SH-SY5Y (cell line): ENCODE measurements around the gene UCK1.

Experiments
- GATA2 ChIP-seq: IDR thresholded peaks from 2 replicates; pipeline ENCODE4 v1.6.1; 2011; ENCODE audit warnings: mild to moderate bottlenecking, low read depth, low read length
- GATA3 ChIP-seq: IDR thresholded peaks from 2 replicates; pipeline ENCODE4 v1.6.1; 2011; ENCODE audit warnings: low read depth, mild to moderate bottlenecking, low read length, moderate library complexity

The UCK1 gene

DNA sequence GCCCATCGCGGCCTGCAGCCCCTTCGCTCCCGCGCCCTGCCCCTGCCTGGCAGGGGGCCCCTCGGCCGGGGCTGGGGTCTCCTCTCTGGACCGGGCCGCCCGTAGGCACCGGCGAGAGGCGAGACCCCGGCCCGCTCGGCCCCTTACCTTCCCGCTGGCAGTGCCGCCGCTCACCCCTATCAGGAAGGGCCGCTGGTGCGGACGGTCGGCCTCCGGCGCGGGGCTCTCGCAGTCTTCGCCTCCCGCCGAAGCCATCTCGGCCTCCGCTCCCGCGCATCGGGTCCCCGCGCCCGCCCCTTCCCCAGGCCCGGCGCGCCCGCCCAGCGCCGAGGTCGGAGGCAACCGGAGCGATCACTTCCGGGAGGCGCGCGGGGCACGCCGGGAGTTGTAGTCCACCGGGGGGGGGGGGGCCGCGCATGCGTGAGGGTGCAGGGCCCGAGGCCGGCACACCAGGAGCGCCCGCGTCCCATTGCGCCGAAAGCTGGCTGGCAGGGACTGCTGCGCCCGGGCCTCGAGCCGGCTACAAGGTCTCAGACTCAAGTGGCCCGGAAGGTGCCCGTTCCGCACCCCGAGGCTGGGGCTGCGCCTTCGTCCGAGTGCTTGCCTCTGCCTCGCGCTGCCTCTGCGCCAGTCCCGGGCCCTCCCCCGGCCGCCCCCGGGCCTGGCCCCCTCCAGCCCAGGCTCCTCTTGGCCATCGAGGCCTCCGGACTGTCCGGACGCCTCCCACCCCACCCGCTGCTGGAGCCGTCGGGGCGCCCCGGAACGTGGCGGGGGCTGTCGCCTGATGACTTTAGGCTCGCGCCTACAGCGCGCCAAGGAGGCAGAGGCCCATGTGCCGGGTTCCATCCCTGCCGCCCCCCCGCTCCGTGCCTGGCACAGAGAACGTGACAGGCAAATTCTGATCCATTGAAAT, at the start of gene UCK1:
UCK1 (minus strand) TSS at position 344 of the 913 bp plus-strand sequence; CDS start at position 255, 89 bp downstream.
- TF ChIP-seq GATA3 (no peak), GATA2 (no peak)

DNA sequence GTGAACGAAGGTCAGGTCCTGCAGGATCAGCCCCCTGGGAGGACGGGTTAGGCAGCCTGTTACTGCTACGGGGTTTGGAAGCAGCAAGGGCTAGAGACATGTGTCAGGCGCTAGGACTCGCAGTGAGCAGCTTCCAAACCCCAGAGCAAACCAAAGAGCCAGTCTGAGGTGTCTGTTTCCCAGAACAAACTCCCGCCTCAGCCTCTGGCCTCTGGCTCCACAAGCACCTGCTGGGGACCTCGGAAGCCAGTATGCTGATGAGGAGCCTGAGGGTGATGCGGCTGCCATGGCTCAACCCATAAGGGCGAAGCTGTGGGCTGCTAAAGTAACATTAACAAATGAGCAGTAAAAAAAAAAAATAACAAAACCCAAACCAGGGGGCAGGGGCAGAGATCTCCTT, 49.3 kb upstream of the UCK1 start:
- TF ChIP-seq GATA2 (no peak), GATA3 (no peak)

DNA sequence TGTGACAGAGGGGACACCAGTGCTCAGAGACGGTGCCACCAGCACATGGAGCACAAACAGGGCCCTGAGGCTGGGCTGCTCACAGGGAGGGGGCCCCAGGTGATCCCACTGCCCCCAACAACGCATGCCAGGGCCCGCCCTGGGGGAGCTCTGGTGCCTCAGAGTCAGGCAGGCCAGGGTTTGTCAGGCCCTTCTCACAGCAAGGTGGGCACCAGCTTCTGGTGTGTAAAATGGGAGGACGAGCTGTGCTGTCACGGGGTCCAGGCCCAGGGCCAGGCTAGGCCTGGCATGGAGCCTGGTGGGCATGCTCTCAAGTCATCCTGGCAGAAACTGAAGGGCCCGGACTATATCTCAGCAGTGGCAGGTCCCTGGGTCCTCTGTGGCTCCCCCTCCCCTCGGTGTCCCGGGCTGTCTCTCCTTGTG, 48.7 kb upstream of the UCK1 start:
- no peak for TF ChIP-seq GATA2
- TF ChIP-seq GATA3: no peak

DNA sequence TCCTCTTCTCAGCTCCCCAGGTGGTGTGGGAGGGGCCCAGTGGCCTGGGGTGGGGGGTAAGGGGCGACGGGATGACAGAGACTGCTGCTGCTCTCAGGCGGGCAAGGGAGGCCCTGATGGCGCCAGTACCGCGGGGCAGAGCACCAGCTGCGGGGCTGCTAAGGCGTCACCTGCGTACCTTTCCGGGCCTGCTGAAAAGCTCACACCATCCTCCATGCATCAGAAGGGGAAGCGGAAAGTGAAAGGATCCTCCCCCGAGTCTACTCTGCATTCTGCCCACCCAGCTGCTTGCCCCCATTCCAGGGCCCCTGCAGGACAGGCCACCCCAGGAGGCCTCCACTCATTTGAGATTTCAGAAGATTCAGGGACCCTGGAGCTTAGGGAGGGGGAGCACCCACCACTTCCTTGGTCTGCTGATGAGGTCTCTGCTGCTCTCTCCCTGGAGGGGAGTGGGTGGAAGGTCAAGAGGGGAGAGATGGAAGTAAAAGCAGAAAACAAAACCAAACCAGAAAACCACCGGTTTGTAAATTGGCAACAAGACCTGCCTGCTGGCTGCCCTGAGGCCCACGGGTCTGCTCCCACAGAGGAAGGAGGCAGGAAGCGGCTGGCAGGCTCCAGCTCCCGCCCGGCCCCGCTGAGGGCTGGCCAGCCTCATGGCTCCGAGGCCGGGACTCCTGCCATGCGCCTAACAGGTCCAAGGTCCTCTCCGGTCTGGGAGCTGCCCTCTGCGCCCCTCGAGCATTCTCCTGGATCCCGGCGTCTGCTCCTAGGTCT, 47.9 kb upstream of the UCK1 start:
- no peak for TF ChIP-seq GATA3
- TF ChIP-seq GATA2: no peak

DNA sequence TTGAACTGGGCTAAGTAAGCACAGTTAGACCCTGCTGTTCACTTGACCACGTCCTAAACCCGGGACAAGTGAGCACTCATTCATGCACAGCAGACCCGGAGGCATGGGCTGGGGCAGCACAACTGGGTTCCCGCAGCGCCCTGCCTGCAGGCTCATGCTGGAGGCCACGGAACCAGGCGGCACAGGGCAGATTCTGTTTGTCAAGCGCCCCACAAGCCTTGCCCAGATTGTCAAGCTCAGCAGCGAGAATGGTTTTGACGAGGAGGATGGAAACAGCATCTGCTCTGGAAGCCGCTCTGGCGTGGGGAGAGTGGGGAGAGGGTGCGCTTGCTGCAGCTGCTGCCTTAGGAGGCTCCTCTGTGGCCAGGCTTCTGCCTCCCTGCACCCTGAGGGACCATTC, 47.0 kb upstream of the UCK1 start:
- TF ChIP-seq GATA3: no peak
- TF ChIP-seq GATA2: no peak

DNA sequence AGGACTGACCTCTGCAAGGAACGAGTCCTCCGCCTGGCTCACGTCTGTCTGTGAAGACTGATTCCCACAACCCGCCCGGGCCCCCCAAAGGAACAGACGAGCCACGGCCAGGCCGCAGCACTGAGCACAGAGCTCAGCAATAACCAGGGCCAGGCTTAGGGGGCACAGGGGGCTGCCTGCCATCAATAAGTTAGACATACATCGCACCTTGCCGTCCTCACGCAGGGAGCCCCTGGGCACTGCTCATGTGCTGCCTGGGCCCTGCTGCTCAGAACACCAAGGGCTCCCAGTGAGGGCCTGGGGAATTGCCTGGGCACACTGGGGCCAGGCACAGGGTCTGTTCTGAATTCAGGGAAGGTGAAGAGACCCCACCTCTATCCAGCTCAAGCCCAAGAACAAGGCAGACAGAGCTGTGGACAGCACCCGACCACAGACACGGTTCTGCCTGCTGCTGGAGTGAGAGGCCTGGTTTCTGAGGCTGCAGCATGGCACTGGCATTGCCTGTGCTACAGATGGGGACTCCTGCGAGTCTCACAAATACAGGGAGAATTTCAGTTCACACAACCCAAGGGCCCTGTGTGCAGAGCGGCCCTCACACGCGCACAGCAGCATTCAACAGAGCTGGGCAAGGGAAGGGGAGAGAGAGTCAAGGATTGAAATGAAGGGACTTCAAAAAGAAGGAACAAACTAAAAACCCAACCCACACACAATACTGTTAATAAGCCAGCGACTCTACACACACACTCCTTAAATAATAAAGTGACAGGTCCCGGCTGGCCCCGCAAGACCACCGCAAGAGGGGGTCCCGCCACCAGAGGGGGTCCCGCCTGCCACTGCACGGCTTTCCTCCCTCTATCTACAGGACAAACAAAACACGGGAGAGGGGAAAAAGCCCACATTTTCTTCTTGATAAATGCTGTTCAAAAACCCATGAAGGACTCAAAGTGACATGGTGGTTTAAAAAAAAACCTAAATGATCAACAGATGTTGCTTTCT, 46.2 kb upstream of the UCK1 start:
- no peak for TF ChIP-seq GATA2
- TF ChIP-seq GATA3: no peak

DNA sequence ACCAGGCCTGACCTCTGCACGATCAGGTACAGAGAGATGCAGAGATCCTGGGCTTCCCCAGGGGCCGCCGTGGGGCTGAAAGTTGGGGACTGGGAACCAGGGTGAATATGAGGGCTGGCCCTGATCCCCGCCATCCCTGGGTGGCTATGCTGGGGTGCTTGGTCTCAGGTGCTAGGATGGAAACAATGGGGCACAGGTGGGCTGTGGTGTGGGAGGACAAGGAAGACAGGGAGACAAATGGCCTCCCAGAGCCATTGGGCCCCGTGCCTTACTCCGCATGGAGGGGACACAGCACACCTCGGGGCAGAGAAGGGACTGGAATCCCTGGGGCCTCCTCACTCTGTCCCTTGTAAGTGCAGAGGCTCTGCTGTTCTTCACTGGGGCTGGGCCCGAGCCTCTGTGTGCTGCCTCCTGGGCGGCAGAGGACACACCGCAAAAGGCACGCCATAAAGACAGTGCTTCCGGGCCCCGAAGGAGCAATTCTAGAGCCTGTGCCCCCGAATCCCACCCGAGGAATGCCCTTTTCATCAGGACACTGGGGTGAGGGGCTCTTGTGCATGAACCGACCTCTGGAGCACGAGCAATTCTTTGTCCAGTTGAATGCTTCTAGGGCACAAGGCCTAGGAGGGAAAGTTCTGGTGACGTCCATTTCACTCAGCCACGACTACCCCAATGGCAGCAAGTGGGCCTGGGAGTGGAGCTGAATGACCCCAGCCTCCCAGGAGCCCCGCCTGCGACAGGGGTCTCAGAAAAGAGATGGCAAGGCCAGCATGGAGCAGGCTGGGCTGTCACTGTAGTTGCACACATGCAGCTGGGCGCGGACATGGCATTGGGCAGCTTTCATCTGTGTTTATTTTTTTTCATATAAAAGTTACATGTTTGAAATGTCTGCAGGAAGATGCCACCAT, 45.1 kb upstream of the UCK1 start:
- TF ChIP-seq GATA2 (no peak), GATA3 (no peak)

DNA sequence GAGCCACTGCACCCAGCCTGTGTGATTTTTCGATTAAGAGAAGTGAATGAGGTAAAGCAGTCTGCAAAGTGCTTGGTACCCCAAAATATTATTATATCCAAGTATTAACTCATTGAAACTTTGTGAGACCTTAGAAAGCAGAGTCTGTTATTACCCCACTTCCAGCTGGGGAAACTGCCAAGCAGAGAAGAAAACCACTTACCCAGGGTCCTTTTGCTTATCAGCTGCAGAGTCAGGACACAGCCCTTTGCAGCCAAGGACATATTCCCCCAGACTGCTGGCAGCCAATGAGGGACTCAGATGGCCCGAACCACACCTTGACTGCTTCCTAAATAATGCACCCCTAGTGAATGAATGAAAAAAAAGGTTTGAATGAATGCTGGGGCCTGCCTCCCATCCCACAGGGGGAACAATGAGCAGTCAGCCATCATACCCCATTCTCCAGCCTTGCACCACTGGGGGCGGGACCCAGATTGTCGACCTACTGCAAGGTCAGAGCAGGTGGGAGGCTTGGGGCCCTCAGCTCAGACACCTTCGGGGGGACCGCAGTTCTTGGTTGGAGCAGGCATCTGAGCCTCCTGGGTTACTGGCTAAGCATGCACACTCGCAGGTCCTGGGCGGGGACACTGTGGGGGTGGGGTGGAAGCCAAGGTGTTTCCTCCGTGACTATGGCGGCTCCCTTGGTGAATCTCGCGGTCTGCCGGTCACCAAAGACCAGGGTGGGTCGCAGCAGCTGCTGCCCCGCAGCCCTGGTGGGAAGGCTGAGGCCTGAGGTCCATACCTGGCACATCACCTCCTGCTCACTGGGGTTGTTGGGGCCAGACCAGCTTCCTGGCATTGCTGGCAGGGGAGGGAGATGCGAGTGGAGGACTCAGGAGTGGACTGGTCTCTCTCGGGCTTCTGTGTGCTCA, 43.9 kb upstream of the UCK1 start:
- TF ChIP-seq GATA3 (no peak), GATA2 (no peak)

DNA sequence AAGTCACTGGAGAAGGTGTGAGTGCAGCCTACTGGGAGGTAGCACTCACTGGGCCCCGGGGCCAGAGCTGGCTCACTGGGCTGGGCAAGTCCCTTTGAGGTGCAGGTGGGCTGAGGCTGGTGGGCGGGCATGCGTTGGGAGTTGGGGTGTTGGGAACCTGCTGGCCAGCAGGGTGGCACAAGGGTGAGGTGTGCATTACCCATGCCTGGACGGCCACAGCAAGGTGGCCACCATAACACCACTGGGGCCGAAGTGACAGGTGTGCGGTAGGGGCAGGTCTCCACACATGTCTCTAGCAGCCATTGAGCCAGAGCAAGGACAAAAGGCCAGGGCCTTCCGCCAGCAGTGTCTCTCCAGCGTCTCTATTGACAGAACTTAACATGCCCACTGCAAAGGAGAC, 36.8 kb upstream of the UCK1 start:
- no peak for TF ChIP-seq GATA3
- no peak for TF ChIP-seq GATA2

DNA sequence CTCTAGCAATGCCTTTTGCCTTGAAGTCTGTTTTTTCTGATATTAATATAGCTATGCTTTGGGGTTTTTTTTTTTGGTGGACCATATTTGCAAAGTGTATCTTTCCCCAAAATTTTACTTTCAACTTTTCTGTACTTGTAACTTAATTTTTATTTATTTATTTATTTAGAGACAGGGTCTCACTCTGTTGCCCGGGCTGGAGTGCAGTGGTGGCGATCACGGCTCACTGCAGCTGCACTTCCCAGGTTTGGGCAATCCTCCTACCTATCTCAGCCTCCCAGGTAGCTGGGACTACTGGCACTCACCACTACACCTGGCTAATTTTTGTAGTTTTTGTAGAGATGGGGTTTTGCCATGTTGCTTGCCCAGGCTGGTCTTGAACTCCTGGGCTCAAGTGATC, 35.1 kb upstream of the UCK1 start:
- no peak for TF ChIP-seq GATA3
- TF ChIP-seq GATA2: no peak

DNA sequence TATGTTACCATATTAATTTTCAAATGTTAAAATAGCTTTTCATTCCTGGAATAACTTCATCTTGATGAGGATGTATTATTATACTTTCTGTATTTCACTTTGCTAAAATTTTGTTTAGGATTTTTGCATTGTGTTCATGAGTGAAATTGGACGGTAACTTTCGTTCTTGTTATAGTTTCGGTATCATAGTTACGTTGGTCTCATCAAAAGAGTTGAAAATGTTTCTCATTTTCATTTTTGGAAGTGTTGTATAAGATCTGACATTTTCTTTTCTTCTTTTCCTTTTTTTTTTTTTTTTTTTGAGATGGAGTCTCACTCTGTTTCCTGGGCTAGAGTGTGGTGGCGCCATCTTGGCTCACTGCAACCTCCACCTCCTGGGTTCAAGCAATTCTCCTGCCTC, 34.3 kb upstream of the UCK1 start:
- no peak for TF ChIP-seq GATA2
- TF ChIP-seq GATA3: no peak
